ENCODE measurements around the gene PHF1.
"Not testable (repeated sequence)": the region's sequence is repeated elsewhere in the genome, so short reads cannot be mapped to it uniquely, and the experiment has no call there.

PHF1 gene

GRCh38 chr6:33410711-33411631, at the start of gene PHF1:
TSS of gene PHF1 (plus strand) at chr6:33411014. CDS start at chr6:33412264, 1,250 bp downstream.
- DNase-seq (ENCODE audit: low read depth) = no peak

DNA sequence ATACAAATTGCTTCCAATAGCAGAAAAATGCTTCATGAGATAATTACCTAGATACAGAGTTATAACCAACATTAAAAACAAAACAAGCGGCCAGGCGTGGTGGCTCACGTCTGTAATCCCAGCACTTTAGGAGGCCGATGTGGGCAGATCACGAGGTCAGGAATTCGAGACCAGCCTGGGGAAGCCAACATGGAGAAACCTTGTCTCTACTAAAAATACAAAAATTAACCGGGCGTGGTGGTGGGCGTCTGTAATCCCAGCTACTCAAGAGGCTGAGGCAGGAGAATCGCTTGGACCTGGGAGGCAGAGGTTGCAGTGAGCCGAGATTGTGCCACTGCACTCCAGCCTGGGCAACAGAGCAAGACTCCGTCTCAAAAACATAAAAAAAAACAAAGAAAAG, 47.3 kb upstream of the PHF1 start:
- DNase-seq (ENCODE audit: low read depth) = not testable (repeated sequence)

GRCh38 chr6:33364475-33365205, 46.2 kb upstream of the PHF1 start:
- not testable (repeated sequence) for DNase-seq (ENCODE audit: low read depth)

DNA sequence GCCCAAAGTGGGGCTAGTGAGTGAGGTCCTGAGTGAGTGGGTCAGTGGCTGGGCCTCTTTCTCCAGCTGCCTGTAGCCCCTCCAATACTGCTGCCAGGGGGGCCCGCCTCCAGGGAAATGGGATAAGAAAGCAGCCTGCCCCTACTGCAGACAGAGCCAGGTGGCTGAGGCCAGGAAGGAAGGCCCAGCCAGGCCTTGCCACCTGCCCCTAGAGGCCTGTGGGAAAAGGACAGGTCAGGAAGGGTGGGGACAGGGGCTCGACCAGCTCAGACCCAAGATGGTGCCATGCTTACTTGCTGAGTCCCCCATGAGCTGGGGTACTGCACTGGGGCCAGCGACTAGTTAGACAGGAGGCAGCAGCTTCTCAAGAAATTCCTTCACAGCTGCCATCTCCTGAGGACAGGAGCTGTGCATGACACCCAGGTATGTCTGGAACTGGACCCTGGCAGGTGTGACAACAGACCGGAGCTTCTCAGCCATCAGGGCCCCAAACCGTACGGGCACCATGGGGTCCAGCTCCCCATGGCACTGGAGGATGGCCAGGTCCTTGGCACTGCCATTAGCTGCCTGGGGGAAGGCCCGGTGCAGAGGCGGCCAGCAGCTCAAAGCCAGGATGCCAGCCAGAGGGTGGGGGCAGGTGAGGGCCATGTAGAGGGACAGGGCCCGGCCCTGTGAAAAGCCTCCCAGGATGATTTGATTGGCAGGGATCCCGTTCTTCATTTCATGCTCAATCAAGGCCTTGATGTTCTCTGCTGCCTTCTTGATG, 45.4 kb upstream of the PHF1 start:
- not testable (repeated sequence) for DNase-seq (ENCODE audit: low read depth)

- DNase-seq (ENCODE audit: low read depth) = no peak
Observed at GRCh38 chr6:33367009-33367714, 43.7 kb upstream of the PHF1 start.

DNA sequence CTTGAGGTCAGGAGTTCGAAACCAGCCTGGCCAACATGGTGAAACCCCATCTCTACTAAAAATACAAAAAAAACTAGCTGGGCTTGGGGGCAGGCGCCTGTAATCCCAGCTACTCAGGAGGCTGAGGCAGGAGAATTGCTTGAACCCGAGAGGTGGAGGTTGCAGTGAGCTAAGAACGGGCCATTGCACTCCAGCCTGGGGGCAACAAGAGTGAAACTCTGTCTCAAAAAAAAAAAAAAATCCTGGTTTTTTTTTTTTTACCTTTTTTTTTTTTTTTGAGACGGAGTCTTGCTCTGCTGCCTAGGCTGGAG, 43.1 kb upstream of the PHF1 start:
- not testable (repeated sequence) for DNase-seq (ENCODE audit: low read depth)

DNA sequence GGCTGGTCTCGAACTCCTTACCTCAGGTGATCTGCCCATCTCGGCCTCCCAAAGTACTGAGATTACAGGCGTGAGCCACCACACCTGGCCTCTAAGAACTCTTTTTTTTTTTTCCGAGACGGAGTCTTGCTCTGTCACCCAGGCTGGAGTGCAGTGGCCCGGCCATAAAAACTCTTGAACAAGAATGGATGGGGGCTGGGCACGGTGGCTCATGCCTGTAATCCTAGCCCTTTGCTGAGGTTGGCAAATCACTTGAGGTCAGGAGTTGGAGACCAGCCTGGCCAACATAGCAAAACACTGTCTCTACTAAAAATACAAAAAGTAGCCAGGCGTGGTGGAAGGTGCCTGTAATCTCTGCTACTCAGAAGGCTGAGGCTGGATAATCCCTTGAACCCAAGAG, 38.9 kb upstream of the PHF1 start:
- DNase-seq (ENCODE audit: low read depth) = not testable (repeated sequence)

DNA sequence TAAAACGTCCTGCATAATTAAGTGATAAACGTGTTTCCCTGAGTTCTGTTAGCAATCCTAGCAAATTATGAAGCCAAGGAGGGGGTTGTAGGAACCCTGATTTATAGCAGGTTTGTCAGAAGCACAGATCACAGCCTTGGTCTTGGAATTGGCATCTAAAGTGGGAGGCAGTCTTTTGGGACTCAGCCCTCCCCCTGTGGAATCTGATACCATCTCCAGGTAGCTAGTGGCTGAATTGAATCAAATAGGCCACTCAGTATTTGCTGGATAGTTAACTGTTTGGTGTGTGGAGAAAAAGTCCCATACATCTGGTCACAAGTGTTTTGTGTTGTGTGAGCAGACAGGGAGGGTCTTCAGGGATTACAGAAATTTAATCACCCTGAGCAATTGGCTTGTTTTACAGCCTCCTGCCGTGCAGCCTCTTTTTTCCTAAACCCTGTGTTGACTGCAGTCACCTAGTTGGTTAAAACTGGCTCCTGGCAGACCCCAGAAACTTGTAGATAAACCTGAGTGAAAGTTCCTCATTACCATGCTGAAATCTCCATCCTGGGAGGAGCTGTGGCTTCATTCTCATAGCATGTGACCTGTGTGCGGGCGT, 38.2 kb upstream of the PHF1 start:
- DNase-seq (ENCODE audit: low read depth) = no peak

GRCh38 chr6:33373960-33374910, 36.6 kb upstream of the PHF1 start:
- DNase-seq (ENCODE audit: low read depth) = no peak

- DNase-seq (ENCODE audit: low read depth) = peak; percentile 30
Observed at GRCh38 chr6:33375143-33375671, 35.6 kb upstream of the PHF1 start.

DNA sequence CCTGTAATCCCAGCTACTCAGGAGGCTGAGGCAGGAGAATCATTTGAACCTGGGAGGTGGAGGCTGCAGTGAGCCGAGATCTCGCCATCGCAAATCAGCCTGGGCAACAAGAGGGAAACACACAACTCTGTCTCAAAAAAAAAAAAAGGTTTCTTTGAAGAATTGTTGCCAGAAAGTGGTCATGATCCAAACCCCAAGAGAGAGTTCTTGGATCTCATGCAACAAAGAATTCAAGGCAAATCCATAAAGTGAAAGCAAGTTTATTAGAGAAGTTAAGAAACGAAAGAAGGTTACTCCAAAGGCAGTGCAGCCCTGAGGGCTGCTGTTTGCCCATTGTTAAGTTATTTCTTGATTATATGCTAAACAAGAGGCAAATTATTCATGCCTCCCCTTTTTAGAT, 33.6 kb upstream of the PHF1 start:
- no peak for DNase-seq (ENCODE audit: low read depth)

- DNase-seq (ENCODE audit: low read depth) = not testable (repeated sequence)
Observed at GRCh38 chr6:33379184-33379583, 31.6 kb upstream of the PHF1 start.

DNA sequence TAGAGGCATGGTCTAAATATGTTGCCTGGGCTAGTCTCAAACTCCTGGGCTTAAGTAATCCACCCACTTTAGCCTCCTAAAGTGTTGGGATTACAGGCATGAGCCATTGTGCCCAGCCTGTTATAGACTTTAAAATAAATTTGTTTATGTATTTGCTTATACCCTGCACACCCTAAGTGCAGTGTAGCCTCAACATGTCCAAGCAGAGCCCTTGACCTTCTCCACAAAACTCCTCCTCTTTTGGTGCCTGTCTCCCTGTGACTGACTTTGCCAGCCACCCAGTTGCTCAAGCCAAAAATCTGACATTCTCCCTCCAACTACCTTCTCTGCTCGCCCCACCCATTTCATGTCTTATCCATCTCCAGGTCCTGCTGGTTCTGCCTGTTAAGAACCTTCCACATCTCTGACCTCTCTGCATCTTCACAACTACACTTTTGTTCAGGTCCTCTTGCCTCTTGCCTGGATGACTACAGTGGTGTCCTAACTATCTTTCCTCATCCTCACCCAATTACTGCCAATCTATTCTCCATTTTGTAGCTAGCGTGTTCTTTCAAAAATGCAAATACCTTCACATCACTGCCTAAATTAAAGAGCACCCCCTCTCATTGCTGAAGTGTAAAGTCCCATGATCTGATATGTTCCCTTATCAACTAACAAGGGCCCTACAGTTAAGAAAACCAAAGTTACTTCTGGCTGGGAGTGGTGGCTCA, 30.4 kb upstream of the PHF1 start:
- DNase-seq (ENCODE audit: low read depth) = no peak

- DNase-seq (ENCODE audit: low read depth) = no peak
Observed at GRCh38 chr6:33383427-33384185, 27.2 kb upstream of the PHF1 start.

- DNase-seq (ENCODE audit: low read depth) = no peak
Observed at GRCh38 chr6:33384581-33385020, 26.2 kb upstream of the PHF1 start.

GRCh38 chr6:33390173-33390572, 20.6 kb upstream of the PHF1 start:
- no peak for DNase-seq (ENCODE audit: low read depth)

- DNase-seq (ENCODE audit: low read depth) = no peak
Observed at GRCh38 chr6:33390767-33391277, 20.0 kb upstream of the PHF1 start.

DNA sequence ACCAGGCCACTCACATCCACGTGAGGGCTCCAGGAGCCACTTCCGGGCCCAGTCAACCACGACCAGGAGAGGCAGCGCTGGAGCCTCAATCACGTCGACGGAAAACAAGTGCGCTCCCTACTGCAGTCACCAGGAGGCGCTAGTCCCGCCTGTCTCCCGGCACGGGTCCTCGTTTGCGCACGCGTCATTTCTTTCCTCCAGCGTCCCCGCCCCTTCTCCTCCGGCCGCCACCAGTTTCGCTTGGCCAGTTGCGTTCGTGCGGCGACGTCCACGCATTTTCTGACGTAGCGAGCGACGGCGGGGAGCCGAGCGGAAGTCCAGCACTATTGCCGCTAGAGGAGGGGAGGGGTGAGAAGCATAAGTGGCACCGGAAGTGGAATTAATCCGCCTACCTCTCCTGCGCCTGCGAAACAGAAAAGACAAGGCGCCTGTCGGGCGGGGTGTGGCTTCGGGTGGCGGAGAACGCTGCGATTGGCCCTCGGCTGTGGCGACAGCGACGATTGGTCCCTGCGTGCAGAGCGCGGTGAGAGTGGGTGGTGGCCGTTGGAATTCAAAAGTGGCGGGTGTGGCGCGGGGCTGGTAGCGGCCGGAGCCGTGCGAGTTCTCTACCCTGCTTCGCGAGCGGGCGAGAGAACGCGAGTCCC, 19.4 kb upstream of the PHF1 start, which contains the start of gene KIFC1:
KIFC1 (plus strand) TSS at position 546 of the 644 bp plus-strand sequence. CDS start 163 bp downstream, outside the sequence.
- DNase-seq (ENCODE audit: low read depth) = peak; percentile 98
